ENCODE results near the gene GC. TPM values are rescaled to one million over a fixed set of nuclear protein-coding genes. Genes with fewer than 3 reads are reported as not detected.
"Not testable (repeated sequence)": the region's sequence is repeated elsewhere in the genome, so short reads cannot be mapped to it uniquely, and the experiment has no call there.

Gene GC, protein sequence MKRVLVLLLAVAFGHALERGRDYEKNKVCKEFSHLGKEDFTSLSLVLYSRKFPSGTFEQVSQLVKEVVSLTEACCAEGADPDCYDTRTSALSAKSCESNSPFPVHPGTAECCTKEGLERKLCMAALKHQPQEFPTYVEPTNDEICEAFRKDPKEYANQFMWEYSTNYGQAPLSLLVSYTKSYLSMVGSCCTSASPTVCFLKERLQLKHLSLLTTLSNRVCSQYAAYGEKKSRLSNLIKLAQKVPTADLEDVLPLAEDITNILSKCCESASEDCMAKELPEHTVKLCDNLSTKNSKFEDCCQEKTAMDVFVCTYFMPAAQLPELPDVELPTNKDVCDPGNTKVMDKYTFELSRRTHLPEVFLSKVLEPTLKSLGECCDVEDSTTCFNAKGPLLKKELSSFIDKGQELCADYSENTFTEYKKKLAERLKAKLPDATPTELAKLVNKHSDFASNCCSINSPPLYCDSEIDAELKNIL
- not detected in 2 replicates for total RNA-seq (2014; rRNA removed; shearing (Covaris generic))

DNA sequence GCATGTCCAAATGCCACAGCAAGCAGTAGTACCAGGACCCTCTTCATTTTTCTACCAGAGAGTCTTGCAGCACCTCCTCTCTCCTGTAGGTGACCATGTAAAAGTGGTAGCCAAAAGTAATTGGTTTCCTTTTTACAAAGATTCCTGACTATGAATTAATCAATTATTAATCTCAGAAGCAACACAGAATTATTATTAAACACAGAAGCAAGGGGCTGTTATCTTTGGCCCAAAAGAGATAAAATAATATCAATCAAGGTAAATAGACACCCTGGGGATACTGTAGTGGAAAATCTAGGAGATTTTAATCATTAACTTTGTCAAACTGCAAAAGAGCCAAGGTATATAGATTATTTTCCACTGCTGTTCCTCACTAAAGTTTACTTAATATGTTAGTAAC, at the start of gene GC:
Gene GC, minus strand, starts transcription at position 108 of the 400 bp plus-strand sequence. Its CDS starts 61 bp downstream, at position 47.
- in situ Hi-C loops (cut with HindIII; ENCODE audit: low sequenced_read_pairs): no loop called here

DNA sequence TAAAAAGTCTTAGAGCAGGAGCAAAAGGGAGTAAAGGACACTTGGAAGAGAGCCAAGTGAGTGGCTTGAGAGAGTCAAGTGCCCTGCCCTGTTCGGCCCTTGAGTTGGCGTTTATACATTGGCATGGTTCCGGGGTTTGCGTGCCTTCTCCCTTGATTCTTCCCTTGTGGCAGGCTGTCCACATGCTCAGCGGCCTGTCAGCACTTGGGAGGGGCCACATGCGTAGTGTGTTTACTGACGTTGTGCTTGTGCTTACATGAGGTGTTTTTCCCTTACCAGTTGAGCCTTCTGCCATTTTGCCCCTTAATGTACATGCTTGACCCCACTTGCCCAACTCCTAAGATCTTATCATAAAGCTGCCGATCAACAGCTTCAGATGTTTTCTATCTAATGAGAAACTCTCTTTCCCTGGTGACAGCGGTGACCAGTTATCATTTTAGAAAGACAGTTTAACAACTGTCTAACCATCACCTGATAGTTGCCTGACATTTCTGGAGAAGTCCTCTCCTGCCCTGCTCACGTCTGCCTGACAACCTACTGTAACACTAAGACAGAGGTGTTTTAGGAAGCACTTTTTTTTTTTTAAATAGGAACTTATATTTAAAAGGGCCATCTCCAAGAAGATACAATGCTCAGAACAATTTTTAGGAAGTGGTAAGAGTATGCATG, 49.5 kb upstream of the GC start:
- in situ Hi-C loops (cut with HindIII; ENCODE audit: low sequenced_read_pairs): no loop called here

More for the DNA sequence above, at the start of gene GC:
- DNase-seq (ENCODE audit: low spot score): no peak

DNA sequence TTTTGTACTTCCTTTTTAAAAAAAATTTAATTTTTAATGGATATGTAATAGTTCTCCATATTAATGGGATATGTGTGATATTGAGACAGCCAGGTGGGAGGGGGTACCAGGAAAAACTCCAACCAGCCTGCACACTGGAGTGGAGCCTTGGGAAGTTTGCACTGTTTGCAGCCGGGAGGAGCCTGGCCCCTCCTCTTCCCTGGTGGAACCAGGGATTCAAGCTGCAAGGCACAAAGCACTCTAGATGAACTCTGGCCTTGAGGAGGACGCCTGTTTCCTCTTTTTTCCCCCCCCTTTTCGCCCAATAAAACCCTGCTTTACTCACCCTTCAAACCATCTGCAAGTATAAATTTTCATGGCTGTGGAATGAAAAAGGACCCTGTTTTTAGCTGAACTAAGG, 48.2 kb upstream of the GC start:
- in situ Hi-C loops (cut with HindIII; ENCODE audit: low sequenced_read_pairs): no loop called here
- DNase-seq (ENCODE audit: low spot score): no peak

More for the DNA sequence above, 49.5 kb upstream of the GC start:
- DNase-seq (ENCODE audit: low spot score): no peak

DNA sequence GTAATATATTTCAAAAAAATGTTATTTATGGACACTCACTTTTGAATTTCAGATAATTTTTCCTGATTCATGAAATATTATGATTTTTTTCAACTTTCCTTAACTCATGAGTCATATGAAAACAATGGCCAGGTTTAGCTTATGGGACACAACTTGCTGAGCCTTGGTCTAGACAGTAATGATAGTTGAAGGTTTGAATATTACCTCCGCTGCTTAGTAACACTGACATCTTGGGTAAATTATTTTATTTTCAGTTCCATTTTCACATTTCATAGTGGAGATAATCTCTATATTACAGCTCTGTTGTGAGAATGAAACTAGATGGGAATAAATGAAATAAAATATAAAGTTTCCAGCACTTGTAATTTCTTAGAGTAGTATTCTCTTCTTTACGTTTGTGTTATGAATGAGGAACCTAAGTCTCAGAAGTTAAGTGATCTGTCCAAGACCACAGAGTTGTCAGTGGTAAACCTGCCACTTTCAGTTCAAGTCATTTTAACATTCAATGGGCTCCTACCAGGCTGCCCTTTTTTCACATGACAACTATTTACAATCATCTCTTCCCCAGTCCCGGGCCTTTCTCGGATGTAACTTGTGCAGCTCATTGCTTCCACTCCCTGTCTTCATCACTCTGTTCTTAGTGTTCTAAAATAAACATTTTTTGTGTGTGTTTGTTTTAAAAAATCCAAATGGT, 46.8 kb upstream of the GC start:
- in situ Hi-C loops (cut with HindIII; ENCODE audit: low sequenced_read_pairs): no loop called here
- DNase-seq (ENCODE audit: low spot score): no peak

DNA sequence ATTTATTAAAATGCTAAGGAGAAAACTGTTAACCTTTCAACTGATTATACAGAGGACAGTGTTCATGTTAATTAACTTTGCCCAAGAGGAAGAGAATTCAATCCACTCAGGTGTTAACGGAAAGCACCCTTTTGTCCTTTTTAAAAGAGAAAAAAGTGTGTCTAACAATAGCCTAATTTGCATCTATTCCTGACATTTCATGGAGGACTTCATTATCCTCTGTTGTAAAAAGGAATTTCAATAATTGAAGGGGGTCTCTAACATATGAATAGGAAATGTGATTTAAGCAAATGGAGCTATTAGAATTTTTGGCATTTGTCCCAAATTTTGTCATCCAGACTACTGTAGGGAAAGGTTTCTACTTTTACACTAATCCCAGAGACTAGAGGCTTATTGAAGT, 44.6 kb upstream of the GC start:
- in situ Hi-C loops (cut with HindIII; ENCODE audit: low sequenced_read_pairs): no loop called here
- DNase-seq (ENCODE audit: low spot score): no peak

DNA sequence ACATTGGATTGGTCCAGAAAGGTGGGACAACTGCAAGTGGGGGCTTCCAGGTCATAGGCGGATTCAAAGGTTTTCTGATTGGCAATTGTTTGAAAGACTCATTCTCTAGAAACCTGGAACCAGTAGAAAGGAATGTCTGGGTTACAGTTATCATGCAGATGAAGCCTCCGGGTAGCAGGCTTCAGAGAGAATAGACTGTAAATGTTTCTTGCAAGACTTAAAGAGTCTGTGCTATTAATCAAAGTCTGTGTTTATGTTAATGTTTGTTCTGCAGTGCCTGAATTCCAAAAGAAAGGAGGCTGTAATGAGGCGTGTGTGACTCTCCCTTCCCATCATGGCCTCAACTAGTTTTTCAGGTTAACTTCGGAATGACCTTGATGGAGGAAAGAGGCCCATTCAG, 43.9 kb upstream of the GC start:
- DNase-seq (ENCODE audit: low spot score): no peak
- in situ Hi-C loops (cut with HindIII; ENCODE audit: low sequenced_read_pairs): no loop called here

DNA sequence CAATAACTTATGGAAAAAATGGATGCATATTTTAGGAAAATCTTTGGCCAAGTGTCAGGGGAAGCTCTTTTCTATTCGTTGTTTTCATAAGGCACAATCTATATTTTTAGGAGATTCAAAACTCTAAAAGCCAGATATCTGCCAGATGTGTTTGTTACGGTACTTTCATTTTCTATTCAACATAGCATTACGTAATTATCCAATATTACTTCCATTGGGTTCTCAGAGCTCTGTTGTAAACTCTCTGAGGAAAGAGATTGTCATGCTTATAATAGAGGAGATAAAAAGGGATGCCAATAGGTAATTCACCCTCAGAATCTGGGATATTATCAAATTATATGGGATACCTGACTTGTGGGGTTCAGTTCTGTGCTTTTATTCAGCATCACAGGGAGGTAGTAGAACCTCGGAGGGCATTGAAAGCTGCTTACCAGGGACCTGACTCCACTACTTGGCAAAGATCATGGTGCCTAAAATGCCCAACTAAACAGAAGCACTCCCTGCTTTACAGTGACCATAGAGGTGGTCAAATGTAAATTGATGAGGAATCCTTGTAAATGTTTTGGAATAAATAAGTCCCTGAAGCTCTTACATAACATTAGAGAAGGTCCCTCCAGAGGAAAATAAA, 32.9 kb upstream of the GC start:
- in situ Hi-C loops (cut with HindIII; ENCODE audit: low sequenced_read_pairs): no loop called here
- no peak for DNase-seq (ENCODE audit: low spot score)

DNA sequence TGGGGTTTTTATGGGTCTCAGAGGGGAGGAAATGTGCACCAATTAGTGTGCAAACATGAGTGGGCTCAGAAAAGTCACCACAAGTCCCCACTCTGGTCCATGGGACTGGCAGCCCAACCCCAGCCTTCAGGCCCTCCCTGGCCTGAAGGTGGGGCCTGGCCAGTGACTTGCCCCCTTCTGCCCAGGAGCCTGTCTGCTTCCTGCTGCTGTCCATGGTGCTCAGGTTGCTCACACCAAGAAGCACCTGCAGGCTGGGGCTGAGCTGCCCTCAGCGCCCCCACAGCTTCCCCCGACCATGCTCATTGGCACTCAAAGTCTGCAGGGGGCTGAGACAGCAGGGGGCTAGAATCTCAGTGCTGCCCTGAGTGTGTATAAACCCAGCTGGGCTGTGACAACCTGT, 30.6 kb upstream of the GC start:
- DNase-seq (ENCODE audit: low spot score): no peak
- in situ Hi-C loops (cut with HindIII; ENCODE audit: low sequenced_read_pairs): no loop called here

DNA sequence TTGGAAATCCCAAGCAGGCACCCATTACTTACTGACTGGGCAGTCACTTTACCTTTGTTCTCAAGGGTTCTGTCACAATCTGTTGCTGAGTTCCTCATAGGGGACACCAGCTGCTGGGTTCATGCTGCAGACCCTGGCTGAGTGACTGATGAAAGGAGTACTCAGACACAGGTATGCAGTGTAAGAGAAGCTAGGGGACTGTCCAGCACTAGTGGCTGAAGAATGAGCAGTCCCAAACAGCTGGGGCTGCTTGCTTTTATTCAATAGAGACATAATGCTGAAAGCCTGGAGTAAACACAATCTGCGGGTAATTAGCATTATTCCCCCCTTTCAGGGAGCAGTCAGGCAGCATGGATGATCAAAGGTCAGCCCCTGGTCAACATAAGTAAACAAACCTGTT, 25.9 kb upstream of the GC start:
- in situ Hi-C loops (cut with HindIII; ENCODE audit: low sequenced_read_pairs); DNase-seq (ENCODE audit: low spot score): not testable (repeated sequence)

DNA sequence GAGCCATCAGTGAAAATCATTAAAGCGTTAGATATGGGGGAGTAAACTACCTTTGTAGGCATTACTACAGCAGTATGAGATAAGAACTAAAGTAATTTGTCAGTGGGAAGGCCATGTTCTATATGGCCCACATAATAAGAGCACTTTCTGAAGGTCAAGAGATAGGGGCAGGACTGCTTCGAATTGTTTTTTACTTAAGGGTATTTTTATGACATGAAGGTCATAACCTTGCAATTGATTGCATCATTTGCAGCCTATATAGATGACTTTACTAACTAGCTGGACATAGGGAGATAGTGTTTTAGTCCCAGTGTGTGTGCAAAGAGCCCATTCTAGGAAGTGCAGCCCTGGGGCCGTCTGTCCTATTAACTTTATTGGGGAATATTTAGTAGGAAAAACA, 23.6 kb upstream of the GC start:
- DNase-seq (ENCODE audit: low spot score): no peak

DNA sequence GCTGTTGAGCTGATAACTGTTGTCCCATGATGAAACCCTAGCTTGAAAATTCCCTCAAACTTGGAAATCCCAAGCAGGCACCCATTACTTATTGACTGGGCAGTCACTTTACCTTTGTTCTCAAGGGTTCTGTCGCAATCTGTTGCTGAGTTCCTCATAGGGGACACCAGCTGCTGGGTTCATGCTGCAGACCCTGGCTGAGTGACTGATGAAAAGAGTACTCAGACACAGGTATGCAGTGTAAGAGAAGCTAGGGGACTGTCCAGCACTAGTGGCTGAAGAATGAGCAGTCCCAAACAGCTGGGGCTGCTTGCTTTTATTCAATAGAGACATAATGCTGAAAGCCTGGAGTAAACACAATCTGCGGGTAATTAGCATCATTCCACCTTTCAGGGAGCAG, 21.4 kb upstream of the GC start:
- DNase-seq (ENCODE audit: low spot score); in situ Hi-C loops (cut with HindIII; ENCODE audit: low sequenced_read_pairs): not testable (repeated sequence)

More for the DNA sequence above, 23.6 kb upstream of the GC start:
- in situ Hi-C loops (cut with HindIII; ENCODE audit: low sequenced_read_pairs): no loop called here

DNA sequence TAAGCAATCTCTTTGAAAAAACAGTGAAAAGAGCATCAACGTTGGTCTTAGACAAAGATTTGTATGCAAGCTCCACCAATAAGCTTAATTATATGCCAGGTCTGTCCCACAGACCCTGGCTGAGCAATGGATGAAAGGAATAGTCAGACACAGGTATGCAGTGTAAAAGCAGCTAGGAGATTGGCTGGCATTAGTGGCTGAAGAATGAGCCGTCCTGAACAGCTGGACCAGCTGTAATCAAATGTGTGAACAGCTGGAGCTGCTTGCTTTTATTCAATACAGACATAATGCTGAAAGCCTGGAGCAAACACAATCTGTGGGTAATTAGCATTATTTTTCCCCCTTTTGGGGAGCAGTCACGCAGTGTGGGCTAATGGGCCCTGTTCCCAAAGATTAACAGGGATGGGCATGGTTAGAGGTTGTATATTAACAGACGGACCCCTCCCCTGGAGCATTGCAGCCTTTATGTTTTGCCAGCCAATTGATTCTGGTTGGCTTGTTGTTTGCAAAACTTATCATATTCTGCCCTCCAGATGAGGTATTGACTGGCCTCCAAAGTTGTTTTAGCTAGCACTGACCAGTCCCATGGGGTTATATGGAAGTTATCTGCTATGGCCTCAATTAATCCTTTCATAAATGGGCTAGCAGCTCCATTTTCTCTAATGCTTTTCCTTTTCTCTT, 20.3 kb upstream of the GC start:
- in situ Hi-C loops (cut with HindIII; ENCODE audit: low sequenced_read_pairs); DNase-seq (ENCODE audit: low spot score): not testable (repeated sequence)

DNA sequence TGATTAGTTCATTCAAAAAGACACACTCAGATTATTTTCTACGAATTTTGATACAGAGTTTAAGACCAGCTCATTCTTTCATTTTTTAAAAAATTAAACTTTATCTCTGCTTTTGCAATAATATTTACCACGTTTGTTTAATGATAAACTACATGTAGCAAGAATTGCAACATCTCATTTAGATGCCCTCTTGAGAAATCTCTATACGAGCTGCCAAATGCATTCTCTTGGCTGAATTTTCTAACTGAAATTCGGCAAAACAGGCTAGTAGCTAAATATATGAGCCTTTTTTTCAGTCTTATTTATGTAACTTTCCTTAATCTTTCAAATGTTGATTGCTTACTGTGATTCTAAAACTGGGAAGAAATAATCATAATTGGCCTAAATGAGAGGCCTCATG, 2.1 kb upstream of the GC start:
- in situ Hi-C loops (cut with HindIII; ENCODE audit: low sequenced_read_pairs): no loop called here
- DNase-seq (ENCODE audit: low spot score): no peak

DNA sequence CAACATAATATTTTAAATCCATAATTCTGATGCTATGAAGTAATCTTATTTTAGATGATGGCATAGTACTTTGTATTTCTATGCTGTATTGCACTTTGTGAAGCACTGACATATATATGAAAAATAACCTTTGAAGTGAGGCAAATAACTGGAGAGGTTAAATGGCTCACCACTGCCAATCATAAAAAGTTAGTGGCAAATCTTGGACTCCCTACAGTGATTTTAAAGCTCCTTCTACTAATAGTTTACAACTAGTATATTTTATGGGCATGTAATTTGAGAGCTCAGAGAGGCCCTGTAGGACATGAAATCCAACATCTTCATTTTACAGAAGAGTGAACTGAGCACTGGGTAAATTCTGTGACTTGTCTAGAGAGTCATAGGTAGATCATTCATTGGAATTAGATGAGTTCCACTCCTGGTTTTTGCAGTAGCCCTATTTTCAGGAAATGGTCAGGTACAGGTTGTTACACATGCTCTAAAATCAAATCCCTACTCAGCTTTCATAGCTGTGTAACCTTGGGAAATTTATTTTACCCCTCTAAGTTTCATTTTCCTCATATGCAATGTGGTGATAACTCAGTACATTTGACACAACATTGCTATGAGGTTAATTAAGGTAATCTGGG, 804 bp upstream of the GC start:
- no peak for DNase-seq (ENCODE audit: low spot score)
- in situ Hi-C loops (cut with HindIII; ENCODE audit: low sequenced_read_pairs): no loop called here

DNA sequence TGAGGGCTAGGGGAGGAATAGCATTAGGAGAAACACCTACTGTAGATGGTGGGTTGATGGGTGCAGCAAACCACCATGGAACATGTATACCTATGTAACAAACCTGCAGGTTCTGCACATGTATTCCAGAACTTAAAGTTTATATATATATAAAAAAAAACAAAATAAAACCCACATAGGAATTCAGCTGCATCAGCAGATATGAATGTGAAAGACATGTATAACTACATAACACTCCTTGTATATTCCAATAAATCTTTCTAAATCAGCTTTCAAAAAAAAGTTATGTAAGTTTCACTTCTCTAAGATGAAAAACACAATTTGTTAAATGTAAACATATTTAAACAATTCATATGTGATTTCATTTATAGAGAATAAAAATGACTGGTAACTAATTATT, 6.0 kb downstream of the GC start:
- in situ Hi-C loops (cut with HindIII; ENCODE audit: low sequenced_read_pairs): no loop called here
- no peak for DNase-seq (ENCODE audit: low spot score)

DNA sequence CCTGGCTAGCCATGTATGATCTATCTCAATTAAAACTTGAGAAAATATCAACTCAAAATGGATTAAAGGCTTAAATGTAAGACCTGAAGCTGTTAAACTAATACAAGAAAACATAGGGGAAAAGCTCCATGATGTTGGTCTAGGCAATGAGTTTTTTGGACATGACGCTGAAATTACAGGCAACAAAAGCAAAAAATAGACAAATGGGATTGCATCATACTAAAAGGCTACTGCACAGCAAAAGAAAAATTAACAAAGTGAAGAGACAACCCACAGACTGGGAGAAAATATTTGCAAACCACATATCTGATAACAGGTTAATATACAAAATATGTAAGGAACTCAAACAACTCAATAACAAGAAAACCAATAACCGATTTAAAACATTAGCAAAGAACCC, 8.4 kb downstream of the GC start:
- in situ Hi-C loops (cut with HindIII; ENCODE audit: low sequenced_read_pairs): no loop called here
- DNase-seq (ENCODE audit: low spot score): no peak

DNA sequence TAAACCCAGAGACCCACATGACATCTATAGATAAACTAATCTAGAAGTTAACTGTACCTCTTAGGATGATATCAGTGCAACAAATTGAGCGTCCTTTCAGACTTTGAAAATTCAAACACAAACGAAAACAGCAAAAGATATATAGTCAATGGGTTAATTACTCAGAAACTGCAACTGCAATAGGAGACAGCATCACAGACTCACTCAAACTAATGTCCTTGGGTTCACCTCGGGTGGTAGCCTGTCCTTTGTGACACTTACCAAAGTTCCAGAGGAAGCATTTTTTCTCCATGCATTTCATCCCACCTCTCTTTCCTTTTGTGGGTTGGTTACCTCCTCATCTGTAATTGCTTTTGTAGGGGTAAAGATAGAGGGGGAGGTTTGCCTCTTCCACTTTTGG, 9.7 kb downstream of the GC start:
- no peak for DNase-seq (ENCODE audit: low spot score)
- in situ Hi-C loops (cut with HindIII; ENCODE audit: low sequenced_read_pairs): no loop called here

DNA sequence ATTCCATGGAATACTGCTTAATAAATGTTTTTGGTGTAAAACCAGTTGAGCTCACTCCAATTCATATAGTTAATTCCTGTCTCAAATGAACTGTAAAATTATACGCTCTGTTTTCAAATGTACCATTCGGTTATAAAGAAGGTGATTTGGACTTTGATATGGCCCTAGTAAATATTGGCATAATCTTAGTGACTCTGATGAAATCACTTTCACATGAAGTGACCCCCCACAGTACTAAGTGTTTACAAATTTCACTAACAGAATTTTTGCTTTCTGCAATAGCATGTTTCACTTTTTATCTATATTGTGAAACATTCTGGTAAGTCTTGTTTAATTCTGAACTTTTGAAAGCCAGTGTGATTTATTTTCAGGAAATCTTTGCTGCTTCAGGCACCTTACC, 10.9 kb downstream of the GC start:
- no peak for DNase-seq (ENCODE audit: low spot score)
- in situ Hi-C loops (cut with HindIII; ENCODE audit: low sequenced_read_pairs): no loop called here

DNA sequence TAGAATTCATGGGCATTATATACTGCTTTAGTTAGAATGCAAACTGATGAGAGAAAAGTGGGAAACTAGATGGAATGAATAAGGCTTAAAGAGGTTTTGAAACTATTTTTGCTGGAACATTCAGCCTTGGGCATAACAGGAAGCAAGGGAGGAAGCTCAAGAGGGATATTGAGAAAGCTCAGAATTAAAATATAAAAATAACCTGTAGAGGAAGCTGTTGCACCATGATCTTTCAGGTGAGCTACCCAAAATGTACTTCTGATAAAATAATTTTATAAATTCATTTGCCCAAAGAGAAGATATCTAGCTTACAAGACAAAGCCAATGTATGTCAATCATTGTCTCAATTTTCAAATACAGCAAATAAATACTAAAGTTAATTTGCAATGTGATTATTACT, 11.3 kb downstream of the GC start:
- DNase-seq (ENCODE audit: low spot score): no peak
- in situ Hi-C loops (cut with HindIII; ENCODE audit: low sequenced_read_pairs): no loop called here
